Loucy (cell line): Measurements from ENCODE around the gene LATS2.

Experiments used
- EZH2phosphoT487 ChIP-seq: fragments of 200-600 bp; IDR thresholded peaks from 2 replicates; pipeline ENCODE4 v1.6.1; 2018; ENCODE audit warnings: antibody characterized with exemption, mild to moderate bottlenecking, moderate library complexity, borderline replicate concordance
- TF ChIP-seq, protein P1 (sequence below): fragments of 200-600 bp; sonication (generic); conservative IDR thresholded peaks from 2 replicates; pipeline ENCODE4 v1.5.1; 2014; ENCODE audit warnings: mild to moderate bottlenecking, antibody characterized with exemption, low read length

GRCh38 chr13:21077076-21077787 lies 15.8 kb upstream of the LATS2 start:
- TF ChIP-seq, protein P1, sequence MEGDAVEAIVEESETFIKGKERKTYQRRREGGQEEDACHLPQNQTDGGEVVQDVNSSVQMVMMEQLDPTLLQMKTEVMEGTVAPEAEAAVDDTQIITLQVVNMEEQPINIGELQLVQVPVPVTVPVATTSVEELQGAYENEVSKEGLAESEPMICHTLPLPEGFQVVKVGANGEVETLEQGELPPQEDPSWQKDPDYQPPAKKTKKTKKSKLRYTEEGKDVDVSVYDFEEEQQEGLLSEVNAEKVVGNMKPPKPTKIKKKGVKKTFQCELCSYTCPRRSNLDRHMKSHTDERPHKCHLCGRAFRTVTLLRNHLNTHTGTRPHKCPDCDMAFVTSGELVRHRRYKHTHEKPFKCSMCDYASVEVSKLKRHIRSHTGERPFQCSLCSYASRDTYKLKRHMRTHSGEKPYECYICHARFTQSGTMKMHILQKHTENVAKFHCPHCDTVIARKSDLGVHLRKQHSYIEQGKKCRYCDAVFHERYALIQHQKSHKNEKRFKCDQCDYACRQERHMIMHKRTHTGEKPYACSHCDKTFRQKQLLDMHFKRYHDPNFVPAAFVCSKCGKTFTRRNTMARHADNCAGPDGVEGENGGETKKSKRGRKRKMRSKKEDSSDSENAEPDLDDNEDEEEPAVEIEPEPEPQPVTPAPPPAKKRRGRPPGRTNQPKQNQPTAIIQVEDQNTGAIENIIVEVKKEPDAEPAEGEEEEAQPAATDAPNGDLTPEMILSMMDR: no peak
- no peak for TF ChIP-seq EZH2phosphoT487
